ENCODE data around the gene EMP1. TPM values are rescaled to one million over a fixed set of nuclear protein-coding genes. Genes with fewer than 3 reads are reported as not detected.

EMP1 gene
- polyA plus RNA-seq, 1 donor, result 45.2 TPM

GRCh38 chr12:13171921-13172859, 24.3 kb upstream of the EMP1 start:
- Histone ChIP-seq H3K36me3 (ENCODE audit: control insufficient read depth, insufficient read depth, low read length) (no peaks in the 10 kb centered on the region), H3K27ac (ENCODE audit: low read length) (peak overlapping the region; percentile 90), H3K9me3 (ENCODE audit: control insufficient read depth, low read depth, low read length) (peaks cover 5% of the 10 kb centered on the region), H3K27me3 (ENCODE audit: control insufficient read depth, insufficient read depth, low read length) (no peaks in the 10 kb centered on the region), H3K4me1 (ENCODE audit: control insufficient read depth, insufficient read depth, low read length) (peaks cover 32% of the 10 kb centered on the region), H3K4me3 (ENCODE audit: low read length) (no peak overlapping the region)
- DNase-seq, result peak; percentile 95 to 97
- WGBS (ENCODE audit: insufficient coverage, low lambda C conversion rate), result no CpG with 5 or more reads among the region's 14 CpGs

DNA sequence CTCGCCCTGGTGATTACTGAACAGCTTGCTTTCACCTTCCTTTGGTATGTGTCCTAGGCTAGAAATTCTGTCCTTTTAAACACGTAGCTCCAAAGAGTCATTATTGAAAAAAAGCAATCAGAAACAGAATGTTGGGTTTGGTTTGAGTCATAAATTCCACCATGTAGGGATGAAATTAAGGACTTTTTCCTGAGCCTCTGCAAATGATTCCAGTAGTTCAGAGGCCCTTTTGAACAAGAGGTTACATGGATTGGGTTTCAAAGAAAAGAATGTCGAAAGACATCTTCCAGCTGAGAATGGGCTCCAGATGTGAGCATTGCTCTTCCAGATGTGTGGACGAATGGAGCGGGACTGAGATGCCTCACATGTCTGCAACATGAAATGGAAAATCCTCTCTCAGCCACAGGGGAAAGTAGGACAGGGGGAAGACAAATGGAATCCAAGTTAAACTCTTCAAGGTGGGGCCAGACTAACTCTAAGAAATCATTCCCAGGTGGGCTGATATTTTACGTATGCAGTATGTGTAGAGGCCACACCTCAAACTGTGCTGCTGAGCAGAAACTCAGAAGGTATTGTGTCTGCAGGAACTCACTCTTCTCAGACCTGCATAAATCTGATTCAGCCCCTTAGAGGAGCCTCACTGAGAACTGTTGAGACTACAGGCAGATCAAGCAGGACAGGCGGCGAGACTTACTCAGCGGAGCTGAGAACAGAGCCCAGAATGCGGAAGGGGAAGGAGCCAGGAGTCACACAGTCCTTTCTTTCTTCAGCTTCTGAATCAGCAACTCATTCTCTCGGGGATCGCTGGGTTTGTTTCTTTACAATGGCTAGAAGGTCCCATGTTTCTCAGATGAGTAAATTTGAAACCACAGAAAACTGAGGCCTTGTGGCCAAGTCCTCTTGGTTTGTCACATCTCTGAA, 23.3 kb upstream of the EMP1 start:
- H3K9me3 ChIP-seq (ENCODE audit: control insufficient read depth, low read depth, low read length), result no peaks in the 10 kb centered on the region
- H3K36me3 ChIP-seq (ENCODE audit: control insufficient read depth, insufficient read depth, low read length), result no peaks in the 10 kb centered on the region
- 100% methylated on average over 2 of the region's 12 CpGs for WGBS (ENCODE audit: insufficient coverage, low lambda C conversion rate)
- H3K4me1 ChIP-seq (ENCODE audit: control insufficient read depth, insufficient read depth, low read length), result peaks cover 39% of the 10 kb centered on the region
- peak overlapping the region; percentile 90 for H3K27ac ChIP-seq (ENCODE audit: low read length)
- no peak overlapping the region for H3K4me3 ChIP-seq (ENCODE audit: low read length)
- DNase-seq, result peak in 1 of 2 donors; percentile 36
- no peaks in the 10 kb centered on the region for H3K27me3 ChIP-seq (ENCODE audit: control insufficient read depth, insufficient read depth, low read length)

GRCh38 chr12:13175499-13175898, 21.0 kb upstream of the EMP1 start:
- Histone ChIP-seq H3K27me3 (ENCODE audit: control insufficient read depth, insufficient read depth, low read length) (no peaks in the 10 kb centered on the region), H3K4me3 (ENCODE audit: low read length) (no peak overlapping the region), H3K36me3 (ENCODE audit: control insufficient read depth, insufficient read depth, low read length) (no peaks in the 10 kb centered on the region), H3K9me3 (ENCODE audit: control insufficient read depth, low read depth, low read length) (no peaks in the 10 kb centered on the region), H3K27ac (ENCODE audit: low read length) (no peak overlapping the region), H3K4me1 (ENCODE audit: control insufficient read depth, insufficient read depth, low read length) (peaks cover 45% of the 10 kb centered on the region)
- 25% methylated on average over 1 of the region's 4 CpGs for WGBS (ENCODE audit: insufficient coverage, low lambda C conversion rate)
- no peak for DNase-seq

- H3K27ac ChIP-seq (ENCODE audit: low read length), result no peak overlapping the region
- no peaks in the 10 kb centered on the region for H3K9me3 ChIP-seq (ENCODE audit: control insufficient read depth, low read depth, low read length)
- no peaks in the 10 kb centered on the region for H3K36me3 ChIP-seq (ENCODE audit: control insufficient read depth, insufficient read depth, low read length)
- no peak overlapping the region for H3K4me3 ChIP-seq (ENCODE audit: low read length)
- H3K4me1 ChIP-seq (ENCODE audit: control insufficient read depth, insufficient read depth, low read length), result peaks cover 38% of the 10 kb centered on the region
- DNase-seq, result no peak
- H3K27me3 ChIP-seq (ENCODE audit: control insufficient read depth, insufficient read depth, low read length), result no peaks in the 10 kb centered on the region
- no CpG with 5 or more reads among the region's 4 CpGs for WGBS (ENCODE audit: insufficient coverage, low lambda C conversion rate)
Measured at GRCh38 chr12:13176256-13176655, 20.3 kb upstream of the EMP1 start.

DNA sequence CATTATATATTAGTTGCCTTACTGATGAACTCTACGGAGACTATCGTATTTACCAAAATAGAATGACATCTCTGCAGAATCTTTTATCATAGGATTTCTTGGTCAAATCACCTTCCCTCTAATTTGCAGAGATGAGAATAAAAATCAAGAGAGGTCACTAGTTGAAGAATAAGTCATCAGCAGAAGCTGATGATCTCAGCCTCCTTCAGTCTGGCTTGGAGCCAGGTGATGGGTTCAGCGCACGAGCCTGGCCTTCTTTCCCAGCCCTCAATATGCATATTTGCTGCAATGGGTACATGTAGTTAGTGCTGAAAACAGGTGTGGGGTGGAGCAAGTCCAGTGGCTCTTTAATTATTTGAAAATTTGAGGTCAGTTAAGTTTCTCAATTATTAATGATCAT, 19.2 kb upstream of the EMP1 start:
- 100% methylated on average over 1 of the region's 4 CpGs for WGBS (ENCODE audit: insufficient coverage, low lambda C conversion rate)
- no peaks in the 10 kb centered on the region for H3K9me3 ChIP-seq (ENCODE audit: control insufficient read depth, low read depth, low read length)
- no peaks in the 10 kb centered on the region for H3K27me3 ChIP-seq (ENCODE audit: control insufficient read depth, insufficient read depth, low read length)
- H3K36me3 ChIP-seq (ENCODE audit: control insufficient read depth, insufficient read depth, low read length), result no peaks in the 10 kb centered on the region
- DNase-seq, result no peak
- H3K4me3 ChIP-seq (ENCODE audit: low read length), result no peak overlapping the region
- peaks cover 30% of the 10 kb centered on the region for H3K4me1 ChIP-seq (ENCODE audit: control insufficient read depth, insufficient read depth, low read length)
- H3K27ac ChIP-seq (ENCODE audit: low read length), result peak overlapping the region; percentile 20

DNA sequence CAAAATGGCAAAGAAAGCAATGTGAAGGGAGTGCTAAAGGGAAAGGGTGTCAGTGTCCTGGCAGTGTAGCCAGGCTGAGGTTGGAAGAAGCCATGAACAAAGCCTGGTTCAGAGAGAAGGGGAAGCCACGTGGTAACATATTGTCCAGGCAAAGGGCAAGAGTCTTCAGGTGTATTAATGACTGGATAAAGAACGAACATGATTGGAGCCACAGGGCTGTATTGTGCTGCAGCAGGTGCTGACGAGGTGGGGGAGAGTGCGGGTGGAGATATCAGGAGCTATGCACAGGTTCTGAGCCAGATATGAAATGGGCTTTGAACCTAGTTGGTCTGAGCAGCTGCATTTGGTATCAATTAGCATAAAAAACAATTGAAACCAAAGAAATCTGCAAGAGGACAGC, 18.6 kb upstream of the EMP1 start:
- DNase-seq, result peak; percentile 63 to 81

GRCh38 chr12:13178568-13179210, 17.8 kb upstream of the EMP1 start:
- Histone ChIP-seq H3K27me3 (ENCODE audit: control insufficient read depth, insufficient read depth, low read length) (no peaks in the 10 kb centered on the region), H3K36me3 (ENCODE audit: control insufficient read depth, insufficient read depth, low read length) (no peaks in the 10 kb centered on the region), H3K4me3 (ENCODE audit: low read length) (no peak overlapping the region), H3K27ac (ENCODE audit: low read length) (no peak overlapping the region), H3K9me3 (ENCODE audit: control insufficient read depth, low read depth, low read length) (no peaks in the 10 kb centered on the region), H3K4me1 (ENCODE audit: control insufficient read depth, insufficient read depth, low read length) (peaks cover 21% of the 10 kb centered on the region)
- no CpG with 5 or more reads among the region's 10 CpGs for WGBS (ENCODE audit: insufficient coverage, low lambda C conversion rate)
- no peak for DNase-seq

More for the DNA sequence above, 18.6 kb upstream of the EMP1 start:
- peak overlapping the region; percentile 20 for H3K27ac ChIP-seq (ENCODE audit: low read length)
- no peak overlapping the region for H3K4me3 ChIP-seq (ENCODE audit: low read length)
- peaks cover 25% of the 10 kb centered on the region for H3K4me1 ChIP-seq (ENCODE audit: control insufficient read depth, insufficient read depth, low read length)
- WGBS (ENCODE audit: insufficient coverage, low lambda C conversion rate), result 40% methylated on average over 1 of the region's 4 CpGs
- no peaks in the 10 kb centered on the region for H3K27me3 ChIP-seq (ENCODE audit: control insufficient read depth, insufficient read depth, low read length)
- H3K36me3 ChIP-seq (ENCODE audit: control insufficient read depth, insufficient read depth, low read length), result no peaks in the 10 kb centered on the region
- H3K9me3 ChIP-seq (ENCODE audit: control insufficient read depth, low read depth, low read length), result no peaks in the 10 kb centered on the region

DNA sequence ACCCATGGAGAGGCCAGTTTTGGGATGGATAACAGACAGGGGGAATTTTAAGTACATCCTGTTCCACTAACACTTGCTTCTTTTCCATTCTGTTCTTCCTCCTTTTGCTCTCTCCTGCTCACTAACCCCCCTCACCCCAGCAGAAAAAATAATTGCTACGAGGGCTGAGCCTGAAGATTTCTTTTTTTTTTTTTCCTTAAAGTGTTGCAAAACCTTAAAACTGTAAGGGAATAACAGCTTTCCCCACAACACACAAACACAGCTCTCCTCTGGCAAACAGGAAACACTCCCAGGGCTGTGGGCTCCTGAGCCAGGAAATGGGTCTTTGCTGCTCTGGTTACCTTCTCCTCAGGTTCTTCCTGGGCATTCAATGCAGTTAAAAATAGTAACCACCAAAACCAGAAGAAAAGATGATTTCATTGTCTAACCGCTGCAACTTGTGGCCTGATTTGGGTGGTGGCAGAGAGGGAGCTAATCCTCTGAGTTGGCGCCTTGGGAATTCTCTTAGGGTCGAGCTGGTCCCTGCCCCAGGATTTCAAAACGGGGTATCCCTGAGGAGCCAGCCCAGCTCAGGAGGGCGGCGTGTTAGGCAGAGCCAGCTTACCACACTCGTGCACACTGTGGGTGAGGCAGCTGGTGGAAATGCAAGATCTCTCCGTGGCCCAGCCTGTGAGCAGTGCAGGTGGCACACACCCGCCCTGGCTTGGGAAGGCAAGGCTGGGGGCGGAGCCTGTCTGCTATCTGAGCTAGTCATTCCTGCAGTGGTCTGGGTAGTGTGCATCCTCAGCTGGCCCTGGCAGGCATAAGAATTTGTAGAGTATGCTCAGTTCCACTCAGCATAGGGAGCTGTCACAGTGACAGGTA, 17.1 kb upstream of the EMP1 start:
- H3K9me3 ChIP-seq (ENCODE audit: control insufficient read depth, low read depth, low read length), result no peaks in the 10 kb centered on the region
- no peaks in the 10 kb centered on the region for H3K36me3 ChIP-seq (ENCODE audit: control insufficient read depth, insufficient read depth, low read length)
- no peaks in the 10 kb centered on the region for H3K27me3 ChIP-seq (ENCODE audit: control insufficient read depth, insufficient read depth, low read length)
- peak; percentile 62 for DNase-seq
- no CpG with 5 or more reads among the region's 11 CpGs for WGBS (ENCODE audit: insufficient coverage, low lambda C conversion rate)
- peak overlapping the region; percentile 21 for H3K27ac ChIP-seq (ENCODE audit: low read length)
- H3K4me3 ChIP-seq (ENCODE audit: low read length), result no peak overlapping the region
- peaks cover 21% of the 10 kb centered on the region for H3K4me1 ChIP-seq (ENCODE audit: control insufficient read depth, insufficient read depth, low read length)

DNA sequence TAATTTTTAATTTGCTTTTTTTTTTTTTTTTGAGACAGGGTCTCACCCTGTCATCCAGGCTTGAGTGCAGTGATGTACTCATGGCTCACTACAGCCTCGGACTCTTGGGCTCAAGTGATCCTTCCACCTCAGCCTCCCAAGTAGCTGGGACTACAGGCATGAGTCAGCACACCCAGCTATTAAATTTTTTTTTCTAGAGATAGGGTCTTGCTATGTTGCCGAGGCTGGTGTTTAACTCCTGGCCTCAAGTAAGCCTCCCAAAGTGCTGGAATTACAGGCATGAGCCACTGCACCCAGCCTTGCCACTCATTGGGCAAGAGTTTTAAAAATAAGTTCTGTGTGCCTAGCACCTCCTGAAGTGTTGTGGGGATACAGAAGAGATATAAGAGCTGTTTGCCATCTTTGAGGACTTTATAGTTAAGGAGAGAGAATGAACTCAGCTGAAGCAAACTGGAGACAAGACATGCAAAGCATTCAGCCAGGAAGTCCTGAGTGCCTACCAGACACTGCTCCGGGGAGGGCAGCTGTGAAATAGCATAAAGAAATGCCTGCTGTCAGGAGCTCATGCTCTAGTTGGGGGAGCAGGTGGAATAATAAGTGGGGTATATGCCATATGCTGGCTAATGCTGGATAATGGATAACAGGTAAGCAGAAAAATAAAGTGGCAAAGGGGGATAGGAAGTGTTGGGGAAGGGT, 15.0 kb upstream of the EMP1 start:
- Histone ChIP-seq H3K27ac (ENCODE audit: low read length) (no peak overlapping the region), H3K4me3 (ENCODE audit: low read length) (no peak overlapping the region), H3K36me3 (ENCODE audit: control insufficient read depth, insufficient read depth, low read length) (no peaks in the 10 kb centered on the region), H3K27me3 (ENCODE audit: control insufficient read depth, insufficient read depth, low read length) (no peaks in the 10 kb centered on the region), H3K9me3 (ENCODE audit: control insufficient read depth, low read depth, low read length) (no peaks in the 10 kb centered on the region), H3K4me1 (ENCODE audit: control insufficient read depth, insufficient read depth, low read length) (peaks cover 31% of the 10 kb centered on the region)
- WGBS (ENCODE audit: insufficient coverage, low lambda C conversion rate), result no CpG with 5 or more reads among the region's 3 CpGs
- no peak for DNase-seq
